GM12892 (cell line): ENCODE measurements around the gene NHLRC1.

ENCODE experiments used
- POLR2A ChIP-seq: IDR thresholded peaks from 2 replicates; pipeline ENCODE4 v1.6.1; 2011; ENCODE audit warnings: low read depth, low read length, control low read depth
- POLR2AphosphoS5 ChIP-seq: IDR thresholded peaks from 2 replicates; pipeline ENCODE4 v1.6.1; 2011; ENCODE audit warnings: low read depth, low read length, control low read depth
- TAF1 ChIP-seq: IDR thresholded peaks from 2 replicates; pipeline ENCODE4 v1.6.1; 2011; ENCODE audit warnings: low read depth, mild to moderate bottlenecking, control low read depth, low read length, borderline replicate concordance

- TF ChIP-seq POLR2A (no peak), POLR2AphosphoS5 (no peak), TAF1 (no peak)
Observed at GRCh38 chr6:18142591-18142861, 20.0 kb upstream of the NHLRC1 start.
